ENCODE data around the gene HPSE2. TPM values are rescaled to one million over a fixed set of nuclear protein-coding genes. Genes with fewer than 3 reads are reported as not detected.

HPSE2 gene
- total RNA-seq, 4 donors from 2014 or later: 1.1 TPM; not detected in 3

DNA sequence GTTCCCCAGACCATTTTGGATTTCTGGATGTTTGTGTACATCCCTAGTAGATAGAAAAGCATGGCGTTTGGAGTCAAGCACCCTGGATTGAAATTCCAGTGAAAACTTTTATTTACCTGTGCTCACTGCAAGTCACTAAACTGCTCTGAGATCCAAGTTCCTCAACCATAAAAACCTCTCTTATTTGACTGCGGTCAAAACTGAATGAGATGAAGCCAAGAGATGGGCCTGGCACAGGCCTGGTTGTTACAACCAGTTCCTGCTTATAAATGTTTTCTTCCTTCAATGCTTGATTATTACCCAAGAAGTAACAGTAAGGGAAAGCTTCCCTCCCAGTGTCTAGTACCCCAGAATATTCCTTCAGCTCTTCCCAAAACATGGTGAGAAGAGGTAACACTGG lies 718.0 kb downstream of the HPSE2 start:
- in situ Hi-C loops (cut with MboI; ENCODE audit: low sequenced_read_pairs in 4 of 4): no loop called here
- no peak overlapping the region for H3K27ac ChIP-seq
- H3K9me3 ChIP-seq: no peaks in the 10 kb centered on the region
- no peaks in the 10 kb centered on the region for H3K27me3 ChIP-seq
- intact Hi-C loops (cut with DNase I; ENCODE audit: low total_unique reads): no loop called here
- H3K4me1 ChIP-seq: no peaks in the 10 kb centered on the region
- ATAC-seq (no peak), DNase-seq (no peak)
- TF ChIP-seq, protein P1, sequence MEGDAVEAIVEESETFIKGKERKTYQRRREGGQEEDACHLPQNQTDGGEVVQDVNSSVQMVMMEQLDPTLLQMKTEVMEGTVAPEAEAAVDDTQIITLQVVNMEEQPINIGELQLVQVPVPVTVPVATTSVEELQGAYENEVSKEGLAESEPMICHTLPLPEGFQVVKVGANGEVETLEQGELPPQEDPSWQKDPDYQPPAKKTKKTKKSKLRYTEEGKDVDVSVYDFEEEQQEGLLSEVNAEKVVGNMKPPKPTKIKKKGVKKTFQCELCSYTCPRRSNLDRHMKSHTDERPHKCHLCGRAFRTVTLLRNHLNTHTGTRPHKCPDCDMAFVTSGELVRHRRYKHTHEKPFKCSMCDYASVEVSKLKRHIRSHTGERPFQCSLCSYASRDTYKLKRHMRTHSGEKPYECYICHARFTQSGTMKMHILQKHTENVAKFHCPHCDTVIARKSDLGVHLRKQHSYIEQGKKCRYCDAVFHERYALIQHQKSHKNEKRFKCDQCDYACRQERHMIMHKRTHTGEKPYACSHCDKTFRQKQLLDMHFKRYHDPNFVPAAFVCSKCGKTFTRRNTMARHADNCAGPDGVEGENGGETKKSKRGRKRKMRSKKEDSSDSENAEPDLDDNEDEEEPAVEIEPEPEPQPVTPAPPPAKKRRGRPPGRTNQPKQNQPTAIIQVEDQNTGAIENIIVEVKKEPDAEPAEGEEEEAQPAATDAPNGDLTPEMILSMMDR (IDR thresholded peaks at IDR 0.05 in 4 of 5, conservative IDR thresholded peaks at IDR 0.05 in 1 of 5): no peak
- no peak for TF ChIP-seq POLR2A (IDR thresholded peaks at IDR 0.05)
- H3K4me3 ChIP-seq: no peak overlapping the region
- H3K36me3 ChIP-seq: no peaks in the 10 kb centered on the region

DNA sequence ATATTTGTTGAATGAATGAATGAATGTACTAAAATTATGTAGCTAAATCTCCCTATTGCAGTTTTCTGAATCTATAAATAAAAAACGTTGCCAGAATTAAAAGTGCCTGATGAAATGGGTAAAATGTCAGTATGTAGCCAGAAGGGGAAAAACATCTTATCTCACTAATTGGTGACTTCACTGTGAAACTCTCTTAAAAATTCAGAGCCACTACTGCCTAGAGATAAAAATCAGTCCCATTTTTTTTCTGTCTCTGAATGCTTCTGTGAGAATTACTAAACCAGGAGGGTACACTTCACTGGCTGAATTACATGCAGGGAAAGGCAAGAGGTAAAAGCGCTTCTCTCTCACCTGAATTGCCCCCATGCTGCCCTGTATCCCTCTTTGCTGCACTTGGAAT lies 719.3 kb downstream of the HPSE2 start:
- no peaks in the 10 kb centered on the region for H3K36me3 ChIP-seq
- no peak overlapping the region for H3K27ac ChIP-seq
- DNase-seq (no peak), ATAC-seq (no peak)
- H3K27me3 ChIP-seq: no peaks in the 10 kb centered on the region
- no peak overlapping the region for H3K4me3 ChIP-seq
- intact Hi-C loops (cut with DNase I; ENCODE audit: low total_unique reads) (no loop called here), in situ Hi-C loops (cut with MboI; ENCODE audit: low sequenced_read_pairs in 4 of 4) (no loop called here)
- no peaks in the 10 kb centered on the region for H3K4me1 ChIP-seq
- TF ChIP-seq, protein P1 (IDR thresholded peaks at IDR 0.05 in 4 of 5, conservative IDR thresholded peaks at IDR 0.05 in 1 of 5): no peak
- no peak for TF ChIP-seq POLR2A (IDR thresholded peaks at IDR 0.05)
- H3K9me3 ChIP-seq: no peaks in the 10 kb centered on the region

DNA sequence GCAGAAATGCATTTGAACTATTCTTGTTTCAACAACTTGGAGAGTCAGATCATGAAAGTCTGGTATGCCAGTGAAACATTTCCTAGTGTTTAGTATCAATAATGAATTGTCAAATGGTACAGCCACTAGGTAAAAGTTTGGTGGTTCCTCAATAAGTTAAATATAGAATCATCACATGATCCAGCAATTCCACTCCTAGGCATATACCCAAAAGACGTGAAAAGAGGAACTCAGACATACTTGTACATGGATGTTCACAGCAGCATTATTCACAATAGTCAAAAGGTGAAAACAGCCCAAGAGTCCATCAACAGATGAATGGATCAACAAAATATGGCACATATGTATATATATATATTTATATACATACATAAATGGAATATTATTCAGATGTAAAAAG lies 721.9 kb downstream of the HPSE2 start:
- intact Hi-C loops (cut with DNase I; ENCODE audit: low total_unique reads) (no loop called here), in situ Hi-C loops (cut with MboI; ENCODE audit: low sequenced_read_pairs in 4 of 4) (no loop called here)
- H3K4me3 ChIP-seq: no peak overlapping the region
- no peak for DNase-seq
- H3K27me3 ChIP-seq: no peaks in the 10 kb centered on the region
- H3K9me3 ChIP-seq: no peaks in the 10 kb centered on the region
- no peaks in the 10 kb centered on the region for H3K4me1 ChIP-seq
- no peak for ATAC-seq
- H3K27ac ChIP-seq: no peak overlapping the region
- no peak for TF ChIP-seq POLR2A (IDR thresholded peaks at IDR 0.05)
- TF ChIP-seq, protein P1 (IDR thresholded peaks at IDR 0.05 in 4 of 5, conservative IDR thresholded peaks at IDR 0.05 in 1 of 5): no peak
- H3K36me3 ChIP-seq: no peaks in the 10 kb centered on the region

DNA sequence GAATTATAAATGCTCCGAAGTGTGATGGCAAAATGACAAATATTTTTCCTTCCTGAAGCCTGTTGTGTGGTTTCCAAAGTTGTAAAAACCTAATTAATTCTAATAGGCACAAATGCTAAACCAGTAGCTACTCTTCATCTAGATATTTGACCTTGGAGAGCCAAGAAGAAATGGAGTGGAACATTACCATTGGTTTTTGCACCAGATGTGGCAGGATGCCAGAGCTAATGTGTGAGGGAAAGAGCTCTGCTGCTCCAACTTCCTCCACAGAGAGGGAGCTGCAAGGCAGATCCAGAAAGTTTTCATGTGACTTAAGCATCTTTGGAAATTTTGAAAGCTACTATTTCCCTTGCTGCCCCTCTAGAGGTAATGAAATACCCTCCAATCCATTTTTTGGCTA lies 723.8 kb downstream of the HPSE2 start:
- Histone ChIP-seq H3K36me3 (no peaks in the 10 kb centered on the region), H3K4me1 (no peaks in the 10 kb centered on the region), H3K27ac (no peak overlapping the region), H3K27me3 (no peaks in the 10 kb centered on the region), H3K4me3 (no peak overlapping the region), H3K9me3 (no peaks in the 10 kb centered on the region)
- DNase-seq (no peak), ATAC-seq (no peak)
- no peak for TF ChIP-seq POLR2A (IDR thresholded peaks at IDR 0.05)
- TF ChIP-seq, protein P1 (IDR thresholded peaks at IDR 0.05 in 4 of 5, conservative IDR thresholded peaks at IDR 0.05 in 1 of 5): no peak
- intact Hi-C loops (cut with DNase I; ENCODE audit: low total_unique reads) (no loop called here), in situ Hi-C loops (cut with MboI; ENCODE audit: low sequenced_read_pairs in 4 of 4) (no loop called here)

DNA sequence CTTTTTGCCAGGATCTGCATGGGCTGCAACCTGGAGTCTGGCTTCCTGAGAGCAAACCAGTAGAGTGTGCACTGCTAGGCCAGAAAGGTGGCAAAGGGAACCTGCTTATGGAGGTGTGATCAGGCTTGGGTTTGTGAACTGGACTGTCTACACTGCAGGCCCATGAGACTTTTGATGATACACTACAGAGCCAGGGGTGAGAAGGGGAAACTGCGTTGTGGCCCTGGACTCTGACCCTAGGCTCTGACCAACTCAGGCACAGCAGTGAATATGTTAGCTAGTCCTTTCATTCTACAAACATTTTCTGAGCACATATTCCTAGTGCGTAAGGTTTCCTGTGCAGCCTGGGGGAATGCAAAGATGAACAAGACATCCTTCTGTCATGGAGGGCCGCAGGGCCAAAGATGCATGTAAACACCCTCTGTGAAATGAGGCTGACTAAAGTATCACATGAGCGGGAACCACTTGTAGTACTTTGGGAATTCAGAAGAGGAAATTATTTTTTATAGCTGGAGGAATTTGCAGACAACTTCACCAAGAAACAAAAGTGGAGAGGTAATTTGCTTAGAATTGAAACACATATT lies 725.1 kb downstream of the HPSE2 start:
- no peaks in the 10 kb centered on the region for H3K4me1 ChIP-seq
- intact Hi-C loops (cut with DNase I; ENCODE audit: low total_unique reads): no loop called here
- H3K4me3 ChIP-seq: no peak overlapping the region
- no peak overlapping the region for H3K27ac ChIP-seq
- no peaks in the 10 kb centered on the region for H3K9me3 ChIP-seq
- no peaks in the 10 kb centered on the region for H3K27me3 ChIP-seq
- in situ Hi-C loops (cut with MboI; ENCODE audit: low sequenced_read_pairs in 4 of 4): no loop called here
- no peak for ATAC-seq
- DNase-seq: no peak
- TF ChIP-seq, protein P1 (IDR thresholded peaks at IDR 0.05 in 4 of 5, conservative IDR thresholded peaks at IDR 0.05 in 1 of 5): no peak
- TF ChIP-seq POLR2A (IDR thresholded peaks at IDR 0.05): no peak
- no peaks in the 10 kb centered on the region for H3K36me3 ChIP-seq

Data from gastrocnemius medialis (tissue), 4 donors.